RPMI8226 (cell line): Measurements from ENCODE around the gene ANTXR2.

Source experiments
- DNase-seq: peaks from one replicate; pipeline ENCODE4 v3.0.0-alpha.2; 2015

Gene ANTXR2

DNA sequence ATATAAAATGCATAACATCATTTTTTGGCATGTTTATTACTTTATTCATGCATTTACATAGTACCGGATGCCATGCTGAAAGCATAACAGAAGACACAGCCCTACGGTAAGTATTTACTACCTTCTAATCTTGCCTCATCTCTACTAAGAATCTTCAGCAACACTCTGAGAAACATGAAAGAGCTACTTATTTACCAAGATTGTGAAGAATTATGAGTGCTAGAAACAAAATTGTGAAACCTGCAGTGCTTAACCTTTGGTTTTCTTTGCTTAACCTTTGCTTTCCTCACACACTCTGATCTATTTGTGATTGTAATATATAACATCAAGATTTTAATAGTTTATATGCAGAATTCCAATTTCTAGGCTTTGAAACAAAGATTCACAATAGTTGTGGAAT lies 7.4 kb downstream of the ANTXR2 start:
- no peak for DNase-seq

GRCh38 chr4:80062527-80062926 lies 10.5 kb downstream of the ANTXR2 start:
- no peak for DNase-seq

DNA sequence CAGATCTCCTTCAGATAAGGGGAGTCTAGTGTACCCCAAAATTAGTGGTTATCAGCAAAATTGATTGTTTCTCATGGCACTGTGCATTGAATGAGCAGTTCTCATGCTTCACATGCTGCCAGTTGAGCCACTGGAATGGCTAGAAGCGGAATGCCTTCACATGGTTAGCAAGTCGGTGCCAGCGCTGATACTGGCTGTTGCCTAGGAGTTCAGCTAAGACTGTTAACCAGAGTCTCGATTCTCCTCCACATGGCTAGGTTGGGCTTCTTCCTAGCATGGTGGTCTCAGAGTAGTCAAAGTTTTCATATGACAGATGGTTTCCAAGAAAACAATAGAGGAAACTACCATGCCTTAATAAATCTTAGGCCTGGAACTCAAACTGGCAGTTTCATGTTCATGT lies 12.2 kb downstream of the ANTXR2 start:
- DNase-seq: no peak

- peak; percentile 72 for DNase-seq
These were observed 14.3 kb downstream of the ANTXR2 start for GRCh38 chr4:80058740-80059139.

- no peak for DNase-seq
These were observed 18.7 kb downstream of the ANTXR2 start for GRCh38 chr4:80054375-80054774.

DNA sequence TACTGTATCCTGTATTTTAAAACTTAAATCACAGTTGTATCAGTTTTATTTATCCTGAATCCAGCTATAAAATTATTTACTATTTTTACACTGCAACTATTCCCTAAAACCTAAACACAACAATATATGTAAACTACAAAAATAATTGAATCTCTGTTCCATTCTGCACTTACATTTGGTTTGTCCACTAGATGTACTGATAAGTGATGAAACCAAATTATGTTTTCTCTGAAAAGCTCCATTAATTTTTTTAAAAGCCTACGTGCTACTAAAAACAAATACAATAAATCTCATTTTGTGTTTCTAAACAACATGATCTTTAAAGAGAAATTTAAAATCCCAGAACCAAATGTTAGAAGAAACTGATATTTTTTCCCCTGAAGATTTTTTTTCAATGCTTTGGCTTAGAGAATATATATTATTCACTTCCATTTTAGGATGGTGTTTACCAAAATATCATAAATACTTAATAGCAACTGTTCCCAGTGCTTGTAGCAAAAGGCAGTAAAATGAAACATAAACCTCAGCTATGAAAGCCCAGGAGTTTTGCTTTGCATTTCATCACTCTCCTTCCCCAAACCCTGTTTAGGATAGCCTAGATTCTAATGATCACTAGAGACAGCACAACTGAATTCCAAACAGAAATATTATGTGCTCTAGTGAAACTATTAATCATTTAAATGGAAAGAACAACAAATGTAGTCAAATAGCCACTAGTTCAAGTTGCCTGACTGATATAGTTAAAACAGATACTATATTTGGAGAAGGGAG lies 19.7 kb downstream of the ANTXR2 start:
- no peak for DNase-seq

DNA sequence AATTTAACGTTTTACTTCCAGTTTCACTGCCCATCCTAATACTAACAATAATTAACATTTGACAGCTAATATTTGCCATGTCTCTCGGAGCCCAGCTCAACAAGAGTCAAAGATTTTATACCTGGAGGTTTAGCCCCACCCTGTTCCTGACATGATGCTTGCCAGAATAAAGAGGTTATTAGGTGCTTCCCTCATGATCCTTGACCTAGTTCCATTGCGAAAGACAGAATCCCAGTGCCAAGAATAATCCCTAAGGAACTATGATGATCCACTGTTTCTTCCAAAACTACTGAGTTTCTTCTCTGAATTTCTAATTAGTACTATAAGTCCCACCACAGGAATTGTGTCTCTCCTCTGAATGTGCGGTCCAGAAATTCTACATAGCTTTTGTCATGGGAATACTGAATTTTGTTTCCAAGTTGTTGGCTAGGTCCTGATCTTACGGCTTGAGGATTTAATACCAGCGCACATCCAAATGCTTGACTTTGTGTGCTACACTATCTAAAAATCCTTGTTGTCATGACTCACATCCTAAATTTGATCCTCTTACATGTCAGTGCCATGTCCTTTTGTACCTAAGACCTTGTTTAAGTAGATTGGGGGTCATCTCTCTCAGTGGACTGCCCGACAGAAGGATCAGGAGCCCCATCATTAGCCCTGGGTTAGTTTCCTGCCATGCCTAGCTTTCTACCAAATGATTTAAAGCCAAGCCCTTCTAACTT lies 23.1 kb downstream of the ANTXR2 start:
- no peak for DNase-seq

DNA sequence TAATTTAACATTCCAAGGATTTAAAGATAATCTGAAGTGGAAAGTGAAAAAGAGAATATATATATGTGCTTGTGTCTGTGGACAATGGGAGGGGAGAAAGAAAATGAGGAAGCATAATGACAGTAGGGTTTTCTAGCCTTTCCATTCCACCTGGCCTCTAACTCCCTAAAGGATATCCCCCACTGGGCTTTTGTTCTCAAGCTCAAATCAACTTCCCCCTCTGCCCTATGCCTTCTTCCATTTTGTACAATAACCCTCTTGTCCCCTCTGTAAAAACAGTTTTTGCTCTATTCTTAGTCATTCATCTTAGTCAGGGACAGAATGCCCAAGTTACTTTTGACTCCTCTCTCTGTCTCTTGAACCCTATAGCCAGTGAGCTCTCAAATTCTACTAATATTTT lies 23.6 kb downstream of the ANTXR2 start:
- no peak for DNase-seq

DNA sequence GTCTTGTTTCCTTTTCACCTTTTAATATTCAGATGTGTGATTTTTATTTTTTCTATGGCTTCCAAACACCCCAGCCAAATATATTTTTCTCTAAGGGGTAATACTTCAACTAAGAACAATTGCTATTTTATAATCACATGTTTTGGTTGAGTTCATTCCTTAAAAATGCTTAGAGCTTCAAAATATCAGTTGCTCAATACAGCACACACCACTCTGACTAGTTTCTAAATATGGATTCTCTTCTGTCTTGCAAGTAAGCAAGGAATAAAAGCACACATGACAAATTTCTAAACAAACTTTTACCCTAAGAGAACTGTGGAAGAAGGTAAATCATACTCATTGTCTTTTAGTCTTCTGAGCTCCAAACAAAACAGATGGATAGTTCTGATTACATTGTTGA lies 27.2 kb downstream of the ANTXR2 start:
- DNase-seq: peak; percentile 16

- DNase-seq: no peak
These were observed 29.5 kb downstream of the ANTXR2 start for GRCh38 chr4:80043541-80043940.

DNA sequence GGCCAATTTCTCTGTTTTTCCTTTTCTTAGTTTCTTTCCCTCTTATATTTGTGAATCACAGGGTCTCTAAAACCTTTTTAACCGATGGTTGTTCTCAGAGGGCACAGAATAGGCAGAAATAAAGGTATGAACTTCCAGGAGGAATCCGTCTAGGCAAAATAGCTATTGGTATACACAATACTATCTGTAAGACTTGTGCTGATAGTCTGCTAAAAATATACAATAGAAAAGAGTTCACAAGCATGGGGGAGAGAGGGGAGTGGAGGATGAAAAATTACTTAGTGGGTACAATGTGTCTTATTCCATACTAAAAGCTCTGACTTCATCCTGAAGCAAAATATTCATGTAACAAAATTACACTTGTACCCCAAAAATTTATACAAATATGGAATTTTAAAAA lies 30.2 kb downstream of the ANTXR2 start:
- DNase-seq: no peak

DNA sequence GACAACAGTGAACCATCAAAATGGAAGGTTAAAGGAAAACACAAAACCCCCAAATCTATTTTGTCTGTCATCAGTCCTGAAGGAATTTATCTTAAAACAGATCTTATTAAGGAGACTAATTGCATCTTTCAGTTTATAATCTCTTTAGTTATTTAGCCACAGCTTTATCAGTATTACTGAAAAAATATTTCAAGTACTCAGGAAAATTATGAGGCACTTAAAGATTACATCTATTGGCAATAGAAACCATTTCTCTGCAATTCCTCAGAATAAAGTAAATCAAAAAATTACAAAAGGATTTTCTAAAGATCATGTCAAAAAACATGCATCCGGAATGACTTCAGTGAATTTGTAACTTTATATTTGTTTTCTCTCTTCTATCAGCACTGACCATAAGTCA lies 35.2 kb downstream of the ANTXR2 start:
- no peak for DNase-seq

- no peak for DNase-seq
These were observed 35.9 kb downstream of the ANTXR2 start for GRCh38 chr4:80036949-80037685.

DNA sequence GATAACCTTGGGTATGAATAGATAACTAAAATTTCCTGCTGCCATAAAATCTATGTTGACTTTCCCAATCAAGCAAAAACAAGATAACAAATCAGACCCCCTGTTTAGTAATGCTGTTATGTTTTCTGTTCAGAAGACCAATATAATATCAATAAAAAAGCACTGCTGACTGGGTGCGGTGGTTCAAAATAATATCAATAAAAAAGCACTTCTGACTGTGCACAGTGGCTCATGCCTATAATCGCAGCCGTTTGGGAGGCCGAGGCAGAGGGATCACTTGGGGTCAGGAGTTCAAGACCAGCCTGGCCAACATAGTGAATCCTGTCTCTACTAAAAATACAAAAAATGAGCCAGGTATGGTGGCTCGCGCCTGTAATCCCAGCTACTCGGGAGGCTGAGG lies 36.7 kb downstream of the ANTXR2 start:
- no peak for DNase-seq

GRCh38 chr4:80035336-80035735 lies 37.7 kb downstream of the ANTXR2 start:
- peak; percentile 45 for DNase-seq

GRCh38 chr4:80033581-80033980 lies 39.4 kb downstream of the ANTXR2 start:
- no peak for DNase-seq

DNA sequence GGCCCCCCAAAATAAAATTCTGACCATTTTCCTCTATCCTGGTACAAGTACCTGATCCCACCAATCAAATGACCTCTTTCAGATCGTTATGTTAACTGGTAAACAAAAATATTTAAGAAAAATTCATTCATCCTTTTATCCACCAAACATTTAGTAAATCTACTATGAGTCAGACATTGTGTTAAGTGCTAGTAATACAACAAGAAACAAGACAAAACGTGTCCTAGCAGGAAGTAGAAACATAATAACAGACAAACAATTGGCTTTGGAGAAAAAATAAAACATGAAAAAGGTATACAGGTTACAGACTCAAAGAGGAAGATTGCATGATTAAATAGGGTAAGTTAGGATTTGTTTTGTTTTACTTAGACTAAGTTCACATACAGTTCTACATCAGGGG lies 43.7 kb downstream of the ANTXR2 start:
- DNase-seq: no peak

DNA sequence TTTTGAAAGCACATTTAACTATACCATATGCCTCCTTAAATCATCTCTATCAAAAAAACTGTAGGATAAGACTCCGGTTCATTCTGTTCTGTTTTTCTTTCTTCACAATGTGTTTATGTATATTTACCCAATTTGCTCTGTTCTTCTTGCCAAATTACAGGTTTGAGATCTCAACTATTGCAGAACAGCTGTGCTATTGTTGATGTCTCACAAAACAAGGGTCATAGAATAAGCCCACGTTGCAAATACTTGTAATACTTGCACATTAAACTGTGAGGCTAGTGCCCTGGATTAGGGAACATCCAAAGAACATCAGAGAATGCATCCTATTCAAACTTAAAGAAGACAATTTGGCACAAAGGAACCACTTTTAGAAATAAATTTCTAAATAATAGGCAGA lies 45.4 kb downstream of the ANTXR2 start:
- DNase-seq: no peak

- DNase-seq: no peak
These were observed 46.9 kb downstream of the ANTXR2 start for GRCh38 chr4:80026100-80026499.

- DNase-seq: no peak
These were observed 48.7 kb downstream of the ANTXR2 start for GRCh38 chr4:80024335-80024734.

DNA sequence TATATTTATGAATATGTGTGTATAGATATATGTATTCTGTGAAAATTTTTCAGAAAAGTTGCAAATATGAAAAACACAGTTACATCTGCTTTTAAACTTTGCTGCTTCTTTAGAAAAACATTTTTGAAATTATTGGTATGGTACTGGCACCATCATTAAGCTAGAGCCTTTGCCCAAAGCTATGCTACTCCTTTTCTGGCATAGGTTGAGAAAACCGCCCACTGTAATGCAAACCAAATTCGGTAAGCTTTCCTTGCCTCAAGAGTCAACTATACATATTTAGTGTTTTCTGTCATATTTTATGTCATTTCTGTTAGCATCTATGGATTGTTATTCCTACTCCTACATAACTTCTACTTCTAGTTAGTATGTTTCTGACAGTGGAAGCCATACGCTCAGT lies 50.7 kb downstream of the ANTXR2 start:
- no peak for DNase-seq

DNA sequence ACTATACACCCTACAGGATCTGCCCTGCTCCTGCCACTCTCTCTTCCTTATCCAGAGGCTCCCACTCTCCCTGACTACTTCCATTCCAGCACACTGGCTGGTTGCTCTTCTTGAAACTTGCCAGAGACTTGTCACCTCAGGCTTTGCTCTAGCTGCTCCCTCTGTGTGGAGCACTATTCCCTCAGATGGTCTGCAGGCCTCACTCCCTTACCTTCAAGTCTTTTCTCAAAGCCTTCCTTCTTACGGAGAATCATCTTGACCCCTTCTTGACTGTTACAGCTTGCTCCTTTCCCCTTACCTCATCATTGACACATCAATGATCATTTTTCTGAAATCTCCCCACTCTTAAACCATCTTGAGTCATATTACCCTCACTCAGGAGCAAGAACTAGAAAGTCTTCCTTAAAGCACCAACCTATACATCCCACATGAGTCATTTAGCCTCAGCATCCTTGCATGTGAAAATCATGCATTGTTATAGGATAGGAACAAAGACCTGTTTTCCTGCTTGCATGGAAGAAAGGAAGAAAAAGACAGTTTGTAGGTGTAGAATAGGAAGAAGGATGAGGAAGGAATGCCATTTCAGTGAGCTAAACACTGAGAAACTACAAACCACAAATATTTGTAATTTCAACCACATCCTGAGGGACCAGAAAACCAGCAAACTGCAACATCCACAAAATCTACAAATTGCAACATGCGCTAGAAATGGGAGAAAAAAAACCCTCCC lies 55.7 kb downstream of the ANTXR2 start:
- DNase-seq: peak; percentile 53

DNA sequence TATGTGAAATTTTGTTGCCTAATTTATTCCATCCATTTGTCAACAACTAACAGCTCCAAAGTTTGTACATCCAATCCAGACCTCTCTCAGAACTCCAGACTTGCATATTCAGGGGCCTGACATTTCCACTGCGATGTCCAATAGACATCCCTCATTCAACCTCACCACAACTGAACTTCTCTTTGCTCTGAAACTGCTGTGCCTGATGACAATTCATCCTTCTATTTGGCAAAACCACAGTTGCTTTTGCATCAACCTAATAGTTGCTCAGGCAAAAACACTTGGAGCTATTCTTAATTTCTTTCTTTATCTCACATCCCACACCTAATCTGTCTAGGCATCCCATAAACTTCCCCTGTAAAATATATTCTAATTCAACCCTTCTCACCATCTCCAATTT lies 56.5 kb downstream of the ANTXR2 start:
- DNase-seq: no peak
